GM18519 (cell line): ENCODE results near the gene RANBP3L.
"Not testable (repeated sequence)": the region's sequence is repeated elsewhere in the genome, so short reads cannot be mapped to it uniquely, and the experiment has no call there.

Experiments
- ATAC-seq: cut with Tn5 transposase; IDR thresholded peaks from one replicate; pipeline ENCODE4 v1.9.1; 2021; ENCODE audit warnings: mild to moderate bottlenecking, moderate library complexity; ENCODE audit not compliant: unreplicated experiment, low FRiP score

RANBP3L gene

GRCh38 chr5:36301858-36302603 lies at the start of gene RANBP3L:
Gene RANBP3L (minus strand): TSS chr5:36301902. CDS start chr5:36301416, 486 bp downstream.
- peak; percentile 80 for ATAC-seq

GRCh38 chr5:36346896-36347690 lies 45.4 kb upstream of the RANBP3L start:
- no peak for ATAC-seq

- no peak for ATAC-seq
Measured at GRCh38 chr5:36344899-36345298, 43.2 kb upstream of the RANBP3L start.

GRCh38 chr5:36341720-36342119 lies 40.0 kb upstream of the RANBP3L start:
- ATAC-seq, result not testable (repeated sequence)

- no peak for ATAC-seq
Measured at GRCh38 chr5:36337597-36337996, 35.9 kb upstream of the RANBP3L start.

- ATAC-seq, result no peak
Measured at GRCh38 chr5:36334315-36334714, 32.6 kb upstream of the RANBP3L start.

- not testable (repeated sequence) for ATAC-seq
Measured at GRCh38 chr5:36332720-36333119, 31.0 kb upstream of the RANBP3L start.

- no peak for ATAC-seq
Measured at GRCh38 chr5:36325196-36325595, 23.5 kb upstream of the RANBP3L start.

- no peak for ATAC-seq
Measured at GRCh38 chr5:36323926-36324781, 22.5 kb upstream of the RANBP3L start.

- ATAC-seq, result no peak
Measured at GRCh38 chr5:36312953-36313672, 11.4 kb upstream of the RANBP3L start.

- ATAC-seq, result no peak
Measured at GRCh38 chr5:36311956-36312355, 10.3 kb upstream of the RANBP3L start.

GRCh38 chr5:36310138-36310537 lies 8.4 kb upstream of the RANBP3L start:
- no peak for ATAC-seq

GRCh38 chr5:36305571-36306326 lies 4.0 kb upstream of the RANBP3L start:
- ATAC-seq, result no peak

GRCh38 chr5:36304095-36304805 lies 2.5 kb upstream of the RANBP3L start:
- ATAC-seq, result no peak

- no peak for ATAC-seq
Measured at GRCh38 chr5:36300927-36301540, 668 bp downstream of the RANBP3L start.

GRCh38 chr5:36300191-36300926 lies 1.3 kb downstream of the RANBP3L start:
- no peak for ATAC-seq

GRCh38 chr5:36298552-36298951 lies 3.1 kb downstream of the RANBP3L start:
- ATAC-seq, result no peak

- ATAC-seq, result no peak
Measured at GRCh38 chr5:36297653-36298052, 4.0 kb downstream of the RANBP3L start.
